ENCODE data around the gene PRKCQ.

PRKCQ gene

DNA sequence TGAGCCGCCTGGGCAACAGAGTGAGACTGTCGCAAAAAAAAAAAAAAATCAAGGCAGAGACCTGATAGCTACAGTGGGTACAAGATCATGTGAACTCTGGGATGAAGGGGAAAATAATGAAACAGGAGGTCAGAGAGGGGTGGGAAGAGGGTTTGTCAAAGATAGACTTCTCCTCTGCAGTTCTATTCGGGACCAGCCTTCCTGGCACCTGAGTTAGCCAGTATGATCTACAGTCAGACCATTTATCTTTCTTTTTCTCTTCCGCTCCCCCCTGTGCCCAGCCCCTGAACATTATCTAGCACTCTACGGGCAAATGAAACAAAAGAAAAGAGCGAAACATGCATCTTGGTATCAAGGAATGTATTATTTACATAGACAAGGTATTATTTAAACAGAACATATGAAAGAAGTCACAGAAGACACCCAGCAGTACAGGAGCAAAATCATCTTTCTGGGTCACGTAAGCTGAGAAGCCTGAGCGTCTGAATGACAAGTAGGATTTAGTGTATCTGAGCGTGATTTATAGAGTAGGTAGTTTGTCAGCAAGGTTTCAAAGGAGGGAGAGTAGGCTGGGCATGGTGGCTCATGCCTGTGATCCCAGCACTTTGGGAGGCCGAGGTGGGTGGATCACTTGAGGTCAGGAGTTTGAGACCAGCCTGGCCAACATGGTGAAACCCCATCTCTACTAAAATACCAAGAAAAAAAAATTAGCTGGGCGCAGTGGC lies 109.0 kb downstream of the PRKCQ start:
- Histone ChIP-seq H3K4me3 (replicated peaks; ENCODE audit: low read depth, low read length) (no peak overlapping the region), H3K36me3 (ENCODE audit: control insufficient read depth, insufficient read depth, low read length) (no peaks in the 10 kb centered on the region), H3K27me3 (replicated peaks; ENCODE audit: control insufficient read depth, insufficient read depth, low read length) (no peaks in the 10 kb centered on the region)
- DNase-seq (ENCODE audit: extremely low read depth, insufficient read length): no peak
- TF ChIP-seq CTCF (IDR thresholded peaks at IDR 0.05; ENCODE audit: insufficient read depth, low read length, poor library complexity, severe bottlenecking): no peak

DNA sequence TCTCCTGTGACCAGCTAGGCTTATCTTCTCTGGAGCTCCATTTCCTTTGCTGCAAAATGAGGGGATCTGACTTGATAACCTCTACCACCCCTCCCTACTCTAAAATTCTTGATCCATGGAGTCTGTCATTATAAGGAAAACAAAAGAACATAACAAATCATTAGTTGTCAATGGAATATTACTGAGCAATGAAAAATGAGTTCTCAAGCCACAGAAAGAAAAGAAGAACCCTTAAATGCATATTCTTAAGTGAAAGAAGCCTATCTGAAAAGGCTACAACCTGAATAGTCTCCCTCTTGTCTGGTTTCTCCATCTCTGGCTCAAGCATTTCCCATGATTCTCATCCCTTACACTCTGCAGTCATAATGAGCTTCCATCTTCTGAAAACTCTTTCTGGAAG lies 110.4 kb downstream of the PRKCQ start:
- no peak for DNase-seq (ENCODE audit: extremely low read depth, insufficient read length)
- Histone ChIP-seq H3K27me3 (replicated peaks; ENCODE audit: control insufficient read depth, insufficient read depth, low read length) (no peaks in the 10 kb centered on the region), H3K4me3 (replicated peaks; ENCODE audit: low read depth, low read length) (no peak overlapping the region), H3K36me3 (ENCODE audit: control insufficient read depth, insufficient read depth, low read length) (no peaks in the 10 kb centered on the region)
- TF ChIP-seq CTCF (IDR thresholded peaks at IDR 0.05; ENCODE audit: insufficient read depth, low read length, poor library complexity, severe bottlenecking): no peak

DNA sequence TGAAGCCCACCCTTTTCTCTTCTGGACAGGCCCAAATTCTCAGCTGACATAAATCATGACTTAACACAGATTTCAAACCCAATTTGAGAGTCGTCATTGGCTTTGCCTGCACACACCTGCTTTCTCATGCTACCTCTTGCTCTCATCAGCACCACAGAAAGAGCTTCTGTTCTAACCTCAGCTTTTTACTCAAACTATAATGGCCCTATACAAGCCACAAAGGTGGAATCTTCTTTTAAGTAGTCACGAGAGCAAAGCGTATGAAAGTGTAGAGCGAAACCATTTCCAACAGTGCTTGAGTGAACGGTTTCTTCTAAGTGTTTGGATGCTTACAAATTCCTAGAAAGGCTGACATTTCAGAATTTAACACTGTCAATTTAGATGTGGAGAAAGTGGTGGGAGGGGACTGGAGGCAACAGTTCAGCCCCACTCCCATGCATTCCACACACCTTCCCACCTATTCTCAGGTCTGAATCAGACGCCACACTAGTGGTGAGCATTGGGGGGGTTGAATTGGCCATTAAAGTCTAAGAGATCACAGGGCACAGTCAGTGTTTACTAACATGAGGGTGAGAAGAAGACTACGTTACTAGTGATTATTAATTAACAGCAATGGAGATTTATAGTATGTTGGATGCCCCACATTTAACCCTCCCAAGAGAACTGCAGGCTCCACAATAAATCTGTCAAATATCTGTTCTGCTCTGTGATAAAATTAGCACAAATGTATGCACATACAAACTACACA lies 114.0 kb downstream of the PRKCQ start:
- H3K27me3 ChIP-seq (replicated peaks; ENCODE audit: control insufficient read depth, insufficient read depth, low read length): no peaks in the 10 kb centered on the region
- TF ChIP-seq CTCF (IDR thresholded peaks at IDR 0.05; ENCODE audit: insufficient read depth, low read length, poor library complexity, severe bottlenecking): no peak
- no peaks in the 10 kb centered on the region for H3K36me3 ChIP-seq (ENCODE audit: control insufficient read depth, insufficient read depth, low read length)
- DNase-seq (ENCODE audit: extremely low read depth, insufficient read length): no peak
- H3K4me3 ChIP-seq (replicated peaks; ENCODE audit: low read depth, low read length): no peak overlapping the region

DNA sequence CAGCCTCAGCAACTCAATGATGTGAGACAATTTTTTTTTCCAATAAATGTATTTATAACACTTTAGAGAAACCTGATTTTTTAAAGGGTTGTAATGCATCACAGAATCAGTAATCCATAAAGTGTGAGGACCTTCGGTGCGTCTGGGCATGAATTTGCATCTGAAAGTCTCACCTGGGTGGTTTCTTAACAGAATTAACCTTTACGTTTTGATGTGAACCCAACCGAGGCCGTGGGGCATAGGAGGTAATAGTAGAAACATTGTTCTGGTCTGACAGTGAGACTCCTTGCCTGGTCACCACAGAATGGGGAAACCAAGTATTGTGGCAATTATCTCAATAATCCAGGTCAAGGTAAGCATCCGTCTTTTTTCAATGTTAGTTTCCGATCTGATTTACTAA lies 114.6 kb downstream of the PRKCQ start:
- DNase-seq (ENCODE audit: extremely low read depth, insufficient read length): no peak
- TF ChIP-seq CTCF (IDR thresholded peaks at IDR 0.05; ENCODE audit: insufficient read depth, low read length, poor library complexity, severe bottlenecking): no peak
- no peaks in the 10 kb centered on the region for H3K27me3 ChIP-seq (replicated peaks; ENCODE audit: control insufficient read depth, insufficient read depth, low read length)
- no peak overlapping the region for H3K4me3 ChIP-seq (replicated peaks; ENCODE audit: low read depth, low read length)
- H3K36me3 ChIP-seq (ENCODE audit: control insufficient read depth, insufficient read depth, low read length): no peaks in the 10 kb centered on the region

- TF ChIP-seq CTCF (IDR thresholded peaks at IDR 0.05; ENCODE audit: insufficient read depth, low read length, poor library complexity, severe bottlenecking): no peak
- DNase-seq (ENCODE audit: extremely low read depth, insufficient read length): no peak
- Histone ChIP-seq H3K27me3 (replicated peaks; ENCODE audit: control insufficient read depth, insufficient read depth, low read length) (no peaks in the 10 kb centered on the region), H3K36me3 (ENCODE audit: control insufficient read depth, insufficient read depth, low read length) (no peaks in the 10 kb centered on the region), H3K4me3 (replicated peaks; ENCODE audit: low read depth, low read length) (no peak overlapping the region)
Measured at GRCh38 chr10:6464862-6465430, 115.1 kb downstream of the PRKCQ start.
